Common myeloid progenitor, CD34-positive (primary cell): ENCODE data around the gene USP8.
"Not testable (repeated sequence)": the region's sequence is repeated elsewhere in the genome, so short reads cannot be mapped to it uniquely, and the experiment has no call there.

ENCODE experiments used
- CTCF ChIA-PET: fragments of 350-600 bp; sonication (Branson Sonifier 250); formaldehyde crosslinking; loops from one replicate; lab custom pipeline; 2021; ENCODE audit warnings: antibody characterized with exemption; lab: Charles Lee
- POLR2A ChIA-PET: fragments of 350-600 bp; sonication (Branson Sonifier 250); formaldehyde crosslinking; loops from one replicate; lab custom pipeline; 2021; ENCODE audit warnings: antibody characterized with exemption; lab: Charles Lee
- DNase-seq, 3 donors: peaks; one replicate each; pipeline versions ENCODE4 v3.0.0 to v3.0.0-alpha.2; 2013
- H3K27ac ChIP-seq, 2 experiments: 1 replicate in 1 of 2; 2 replicates in 1 of 2; pipeline ENCODE4 v1.7.0; 2013; ENCODE audit warnings: inconsistent platforms in 2 of 2, low read length in 2 of 2, mild to moderate bottlenecking in 2 of 2, low read depth in 1 of 2, moderate library complexity in 1 of 2; ENCODE audit not compliant: severe bottlenecking in 2 of 2, insufficient read depth in 1 of 2, poor library complexity in 1 of 2
- H3K27me3 ChIP-seq, 5 experiments: replicated peaks in 2 of 5; 1 replicate in 3 of 5; 2 replicates in 2 of 5; pipeline versions ENCODE4 v1.6.1 to v1.7.0; 2013; ENCODE audit warnings: low read length in 4 of 5, mild to moderate bottlenecking in 2 of 5, moderate library complexity in 2 of 5, inconsistent platforms in 1 of 5; ENCODE audit not compliant: insufficient read depth in 5 of 5, control insufficient read depth in 4 of 5
- H3K36me3 ChIP-seq, 4 experiments: 1 replicate in 2 of 4; 2 replicates in 2 of 4; pipeline versions ENCODE4 v1.6.1 to v1.7.0; 2013; ENCODE audit warnings: low read length in 3 of 4, control low read depth in 1 of 4, mild to moderate bottlenecking in 1 of 4; ENCODE audit not compliant: control insufficient read depth in 4 of 4, insufficient read depth in 4 of 4
- H3K4me1 ChIP-seq, 4 experiments: 1 replicate in 3 of 4; 2 replicates in 1 of 4; pipeline versions ENCODE4 v1.6.1 to v1.7.1; 2013; ENCODE audit warnings: low read length in 3 of 4, mild to moderate bottlenecking in 3 of 4, control low read depth in 1 of 4, inconsistent platforms in 1 of 4, moderate library complexity in 1 of 4; ENCODE audit not compliant: control insufficient read depth in 4 of 4, insufficient read depth in 4 of 4; ENCODE audit errors: control extremely low read depth in 1 of 4
- H3K4me3 ChIP-seq, 7 experiments: 1 replicate in 4 of 7; 2 replicates in 3 of 7; pipeline versions ENCODE4 v1.5.1 to v1.7.0; 2013; ENCODE audit warnings: mild to moderate bottlenecking in 7 of 7, low read length in 6 of 7, moderate library complexity in 6 of 7, inconsistent platforms in 2 of 7, low read depth in 2 of 7, control low read depth in 1 of 7; ENCODE audit not compliant: insufficient read depth in 4 of 7, control insufficient read depth in 1 of 7; ENCODE audit errors: extremely low read depth in 1 of 7
- H3K9me3 ChIP-seq, 5 experiments: 1 replicate in 4 of 5; 2 replicates in 1 of 5; pipeline versions ENCODE4 v1.6.1 to v1.7.1; 2013; ENCODE audit warnings: low read length in 4 of 5, mild to moderate bottlenecking in 2 of 5, inconsistent platforms in 1 of 5, low read depth in 1 of 5, moderate library complexity in 1 of 5; ENCODE audit not compliant: control insufficient read depth in 4 of 5, insufficient read depth in 2 of 5; ENCODE audit errors: control extremely low read depth in 1 of 5
- WGBS: methylation state at CpG from one replicate; pipeline ENCODE4 v1.1.5; 2013; ENCODE audit not compliant: insufficient coverage; 5-methylcytosine and 5-hydroxymethylcytosine counted together

USP8 gene

GRCh38 chr15:50476143-50476542 lies 51.9 kb downstream of the USP8 start:
- DNase-seq: no peak
- 98% methylated on average over 11 of the region's 12 CpGs for WGBS
- Histone ChIP-seq H3K27ac (no peak overlapping the region), H3K4me3 (no peak overlapping the region), H3K4me1 (no peaks in the 10 kb centered on the region), H3K36me3 (peaks cover 12 to 51% (median 31%) of the 10 kb centered on the region in 4 experiments), H3K27me3 (no peaks in the 10 kb centered on the region), H3K9me3 (no peaks in the 10 kb centered on the region)
- ChIA-PET POLR2A (no interaction called here), CTCF (no interaction called here)

GRCh38 chr15:50484781-50485180 lies 60.6 kb downstream of the USP8 start:
- WGBS: 100% methylated on average over 1 of the region's 1 CpG
- Histone ChIP-seq H3K4me1 (no peaks in the 10 kb centered on the region), H3K36me3 (peaks cover 19 to 65% (median 44%) of the 10 kb centered on the region in 4 experiments), H3K4me3 (no peak overlapping the region), H3K27me3 (no peaks in the 10 kb centered on the region), H3K9me3 (no peaks in the 10 kb centered on the region), H3K27ac (no peak overlapping the region)
- ChIA-PET CTCF (no interaction called here), POLR2A (no interaction called here)
- no peak for DNase-seq

DNA sequence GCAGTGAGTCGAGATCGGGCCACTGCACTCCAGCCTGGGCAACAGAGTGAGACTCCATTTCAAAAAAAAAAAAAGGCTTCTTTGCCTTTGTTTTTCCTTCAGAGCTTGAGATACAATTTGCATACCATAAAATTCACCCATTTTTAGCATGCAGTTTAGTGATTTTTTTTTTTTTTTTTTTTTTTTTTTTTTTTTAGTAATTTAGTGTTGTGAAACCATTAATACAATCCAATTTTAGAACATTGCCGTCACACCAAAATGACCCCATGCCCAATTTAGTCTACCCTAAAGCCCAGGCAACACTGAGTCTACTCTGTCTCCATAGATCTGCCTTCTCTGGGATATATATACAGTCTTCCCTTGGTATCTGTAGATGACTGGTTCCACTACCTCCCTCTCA lies 61.2 kb downstream of the USP8 start:
- peaks cover 22 to 64% (median 47%) of the 10 kb centered on the region in 4 experiments for H3K36me3 ChIP-seq
- DNase-seq: no peak
- no peaks in the 10 kb centered on the region for H3K4me1 ChIP-seq
- WGBS: 94% methylated on average over 2 of the region's 3 CpGs
- ChIA-PET CTCF (no interaction called here), POLR2A (interaction anchor here (0.6 kb wide), 1 partner anchor 23 kb away, joined by 3 read pairs; no protein-coding TSS in a partner anchor)
- H3K4me3 ChIP-seq: no peak overlapping the region
- H3K9me3 ChIP-seq: no peaks in the 10 kb centered on the region
- no peaks in the 10 kb centered on the region for H3K27me3 ChIP-seq
- no peak overlapping the region for H3K27ac ChIP-seq

- H3K36me3 ChIP-seq: peaks cover 22 to 64% (median 44%) of the 10 kb centered on the region in 4 experiments
- H3K4me3 ChIP-seq: no peak overlapping the region
- CTCF ChIA-PET: no interaction called here
- POLR2A ChIA-PET: no interaction called here
- no peaks in the 10 kb centered on the region for H3K9me3 ChIP-seq
- DNase-seq: no peak
- H3K27ac ChIP-seq: no peak overlapping the region
- H3K4me1 ChIP-seq: no peaks in the 10 kb centered on the region
- H3K27me3 ChIP-seq: no peaks in the 10 kb centered on the region
Observed at GRCh38 chr15:50487287-50487686, 63.1 kb downstream of the USP8 start.

DNA sequence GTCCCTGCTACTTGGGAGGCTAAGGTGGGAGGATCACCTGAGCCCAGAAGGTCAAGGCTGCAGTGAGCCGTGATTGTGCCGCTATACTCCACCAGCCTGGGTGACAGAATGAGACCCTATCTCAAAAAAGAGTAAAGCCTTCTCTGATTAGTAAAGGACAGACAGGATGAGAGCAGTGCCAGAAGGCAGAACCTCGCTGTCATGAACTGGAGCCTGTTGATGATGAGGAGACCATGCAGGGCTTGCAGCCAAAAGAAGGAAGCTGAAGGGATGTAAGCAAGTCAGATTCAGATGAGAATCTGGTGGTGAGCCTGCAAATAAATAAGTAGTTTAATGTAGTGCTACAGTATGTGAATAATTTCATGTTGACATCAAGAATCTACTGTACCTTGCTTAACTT lies 69.4 kb downstream of the USP8 start:
- POLR2A ChIA-PET: no interaction called here
- 96% methylated on average over 2 of the region's 3 CpGs for WGBS

GRCh38 chr15:50494547-50494946 lies 70.3 kb downstream of the USP8 start:
- CTCF ChIA-PET, H3K27ac ChIP-seq, H3K9me3 ChIP-seq, H3K4me3 ChIP-seq, POLR2A ChIA-PET, H3K4me1 ChIP-seq, H3K27me3 ChIP-seq, DNase-seq: not testable (repeated sequence)
- peaks cover 29 to 77% (median 54%) of the 10 kb centered on the region in 4 experiments for H3K36me3 ChIP-seq
- 100% methylated on average over 1 of the region's 2 CpGs for WGBS

More for the DNA sequence above, 69.4 kb downstream of the USP8 start:
- H3K36me3 ChIP-seq: peaks cover 33 to 78% (median 51%) of the 10 kb centered on the region in 4 experiments
- no peak for DNase-seq
- H3K9me3 ChIP-seq: no peaks in the 10 kb centered on the region
- H3K4me1 ChIP-seq: no peaks in the 10 kb centered on the region
- H3K27ac ChIP-seq: no peak overlapping the region
- CTCF ChIA-PET: no interaction called here
- H3K4me3 ChIP-seq: no peak overlapping the region
- no peaks in the 10 kb centered on the region for H3K27me3 ChIP-seq

DNA sequence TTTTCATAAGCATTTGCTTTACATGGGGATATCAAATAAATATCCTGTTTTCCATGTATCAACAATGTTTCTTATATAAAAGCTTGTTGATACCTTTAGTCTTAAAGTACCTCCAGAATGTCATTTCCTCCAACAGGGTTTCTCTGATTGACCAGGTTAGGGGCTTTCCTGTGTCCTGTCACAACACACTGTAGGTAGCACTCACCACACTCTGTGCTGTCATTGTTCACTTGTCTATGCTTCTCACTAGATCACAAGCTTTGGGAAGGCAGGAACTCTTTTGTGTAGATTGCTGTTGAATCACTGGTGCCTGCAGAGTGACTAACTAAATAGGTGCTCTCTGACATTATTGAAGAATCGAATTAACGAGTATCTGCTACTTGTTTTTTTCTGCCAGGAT lies 72.5 kb downstream of the USP8 start:
- ChIA-PET POLR2A (no interaction called here), CTCF (no interaction called here)
- Histone ChIP-seq H3K4me3 (no peak overlapping the region), H3K4me1 (peaks cover 0 to 7% (median 2%) of the 10 kb centered on the region in 4 experiments), H3K36me3 (peaks cover 26 to 67% (median 48%) of the 10 kb centered on the region in 4 experiments), H3K27me3 (no peaks in the 10 kb centered on the region), H3K9me3 (no peaks in the 10 kb centered on the region), H3K27ac (no peak overlapping the region)
- WGBS: 100% methylated on average over 2 of the region's 2 CpGs
- no peak for DNase-seq
